GM19324 (cell line): ENCODE data around the gene ETFB.
"Not testable (repeated sequence)": the region's sequence is repeated elsewhere in the genome, so short reads cannot be mapped to it uniquely, and the experiment has no call there.

Source experiments
- ATAC-seq: cut with Tn5 transposase; IDR thresholded peaks from one replicate; pipeline ENCODE4 v1.9.1; 2021; ENCODE audit warnings: mild to moderate bottlenecking, moderate library complexity; ENCODE audit not compliant: unreplicated experiment, low FRiP score

The ETFB gene

GRCh38 chr19:51365965-51366388, at the start of gene ETFB:
Gene ETFB, minus strand, starts transcription at chr19:51366388. Its CDS starts 62 bp downstream, at chr19:51366326.
- ATAC-seq: no peak

DNA sequence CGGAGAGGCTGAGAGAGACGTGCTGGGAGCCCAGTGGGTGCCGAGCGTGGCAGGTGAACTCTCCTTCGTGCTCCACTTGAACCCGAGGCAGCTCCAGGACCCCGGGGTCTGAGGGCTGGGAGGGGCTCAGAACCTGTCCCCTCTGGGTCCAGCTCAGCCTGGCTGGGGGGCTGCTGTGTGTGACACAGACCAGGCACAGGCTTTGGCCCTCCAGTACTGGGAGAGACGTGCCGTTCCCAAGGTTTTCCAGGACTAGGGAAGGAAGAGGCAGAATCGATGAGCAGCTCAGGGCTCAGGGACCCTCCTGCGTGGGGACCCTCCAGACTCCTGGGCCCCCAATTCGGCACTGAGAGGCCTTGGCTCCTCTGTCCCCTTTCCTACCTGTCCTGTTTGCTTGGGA, 49.0 kb upstream of the ETFB start:
- no peak for ATAC-seq

DNA sequence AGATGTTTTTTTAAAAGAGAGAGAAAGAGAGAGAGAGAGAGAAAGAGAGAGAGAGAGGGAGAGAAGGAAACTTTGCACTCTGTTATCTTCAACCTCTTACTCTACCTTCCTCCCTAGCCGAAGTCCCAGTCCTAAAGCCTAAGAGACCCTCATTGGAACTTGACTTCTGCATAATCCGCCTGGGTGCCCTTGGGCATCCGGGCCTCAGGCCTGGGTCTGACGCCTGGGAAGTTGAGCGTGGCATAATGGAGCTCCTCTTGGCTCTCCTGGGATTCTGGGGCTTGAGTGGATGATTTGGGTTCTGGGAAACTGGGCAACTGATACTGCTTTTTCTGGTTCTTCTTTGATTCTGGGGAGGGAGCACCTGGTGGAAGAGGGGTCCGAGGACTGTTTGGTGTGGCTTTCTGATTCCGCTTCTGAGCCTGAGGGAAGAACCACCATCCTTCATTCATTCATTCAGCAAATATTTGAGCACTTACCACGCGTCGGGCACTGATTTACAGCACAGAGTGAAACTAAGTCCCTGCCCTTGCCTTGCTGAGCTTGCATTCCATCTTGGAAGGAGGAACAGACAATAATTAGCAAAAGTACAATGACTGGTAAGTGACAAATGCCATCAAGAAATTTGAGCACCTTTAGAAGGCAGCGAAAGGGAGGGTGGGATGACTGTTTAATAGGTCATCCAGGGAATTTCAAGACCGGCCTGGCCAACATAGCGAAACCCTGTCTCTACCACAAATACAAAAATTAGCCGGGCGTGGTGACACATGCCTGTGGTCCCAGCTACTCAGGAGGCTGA, 45.0 kb upstream of the ETFB start:
- ATAC-seq: no peak

DNA sequence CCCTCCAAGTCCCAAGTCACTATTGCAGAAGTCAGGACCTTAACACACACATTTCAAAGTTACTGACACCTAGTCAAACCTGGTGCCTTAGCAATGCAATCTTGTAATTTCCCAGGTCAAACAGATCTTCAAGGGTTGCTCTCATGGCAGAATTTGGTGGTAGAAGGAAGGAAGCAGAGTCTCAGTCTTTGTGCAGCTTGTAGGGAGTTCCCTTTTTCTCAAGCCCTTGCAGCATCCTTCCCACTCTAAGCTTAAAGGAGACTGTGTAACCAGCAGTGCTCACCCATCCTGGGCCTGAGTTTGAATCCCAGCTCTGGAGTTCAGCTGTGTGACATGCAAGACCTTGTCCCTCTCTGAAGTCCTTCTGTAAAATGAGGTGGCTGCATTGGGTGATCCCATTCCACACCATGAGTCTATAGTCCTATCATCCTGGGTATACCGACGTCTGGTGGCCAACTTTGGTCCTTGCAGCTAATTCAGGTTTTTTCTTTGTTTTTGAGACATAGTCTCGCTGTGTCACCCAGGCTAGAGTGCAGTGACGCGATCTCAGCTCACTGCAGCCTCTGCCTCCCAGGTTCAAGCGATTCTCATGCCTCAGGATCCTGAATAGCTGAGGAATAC, 41.4 kb upstream of the ETFB start:
- no peak for ATAC-seq

DNA sequence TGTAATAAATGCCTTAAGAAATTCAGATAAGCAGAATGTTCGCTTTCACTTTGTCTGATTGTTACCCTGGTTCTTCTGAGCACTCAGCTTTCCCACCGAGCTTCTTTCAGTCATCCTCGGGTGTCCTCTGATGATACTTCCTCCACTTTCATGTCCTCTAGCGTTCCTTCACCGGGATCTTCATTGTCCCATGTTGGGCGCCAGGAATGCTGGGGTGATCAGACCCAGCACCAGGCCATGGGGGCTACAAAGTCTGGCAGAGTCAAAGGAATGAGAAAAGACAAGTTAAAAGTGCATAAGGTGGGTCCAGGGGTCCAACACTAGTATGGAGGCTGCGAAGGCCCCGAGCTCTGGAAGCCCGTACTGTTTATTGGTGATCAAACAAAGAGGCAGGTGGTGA, 35.9 kb upstream of the ETFB start:
- no peak for ATAC-seq

- not testable (repeated sequence) for ATAC-seq
These were observed 33.7 kb upstream of the ETFB start for GRCh38 chr19:51399936-51400335.

GRCh38 chr19:51399231-51399630, 33.0 kb upstream of the ETFB start:
- no peak for ATAC-seq

GRCh38 chr19:51398096-51398704, 32.0 kb upstream of the ETFB start:
- no peak for ATAC-seq

- ATAC-seq: not testable (repeated sequence)
These were observed 31.3 kb upstream of the ETFB start for GRCh38 chr19:51397453-51397852.

DNA sequence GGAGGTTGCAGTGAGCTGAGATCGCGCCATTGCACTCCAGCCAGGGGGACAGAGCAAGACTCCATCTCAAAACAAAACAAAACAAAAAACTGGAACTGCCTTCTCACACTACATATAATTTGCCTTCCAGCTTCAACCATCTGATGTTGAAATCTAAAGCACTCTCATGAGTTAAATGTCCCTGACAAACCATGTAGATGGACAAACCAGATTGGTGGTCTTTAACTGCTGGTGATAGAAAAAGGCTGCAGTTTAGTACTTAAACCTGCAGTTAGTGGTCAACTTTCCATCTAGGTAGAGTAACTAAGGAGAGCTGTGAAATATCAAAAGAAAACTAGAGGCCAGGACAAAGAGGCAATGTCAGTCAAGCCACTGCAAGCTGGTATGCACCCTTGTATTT, 30.0 kb upstream of the ETFB start:
- ATAC-seq: no peak

- peak; percentile 95 for ATAC-seq
These were observed 28.1 kb upstream of the ETFB start for GRCh38 chr19:51394050-51394836.

DNA sequence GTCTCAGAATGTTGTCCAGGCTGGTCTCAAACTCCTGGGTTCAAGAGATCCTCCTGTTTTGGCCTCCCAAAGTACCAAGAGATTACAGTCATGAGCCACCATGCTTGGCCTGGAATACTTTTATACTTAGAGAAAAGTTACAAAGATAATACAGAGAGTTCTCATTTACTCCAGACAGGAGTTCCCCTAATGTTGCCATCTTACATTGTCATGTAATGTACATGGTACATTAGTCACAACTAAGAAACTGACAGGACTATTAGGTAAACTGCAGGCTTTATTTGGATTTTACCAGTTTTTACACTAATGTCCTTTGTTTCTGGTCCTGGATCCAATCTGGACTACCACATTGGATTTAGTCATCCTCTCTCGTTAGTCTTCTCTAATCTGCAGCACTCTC, 26.5 kb upstream of the ETFB start:
- ATAC-seq: no peak

DNA sequence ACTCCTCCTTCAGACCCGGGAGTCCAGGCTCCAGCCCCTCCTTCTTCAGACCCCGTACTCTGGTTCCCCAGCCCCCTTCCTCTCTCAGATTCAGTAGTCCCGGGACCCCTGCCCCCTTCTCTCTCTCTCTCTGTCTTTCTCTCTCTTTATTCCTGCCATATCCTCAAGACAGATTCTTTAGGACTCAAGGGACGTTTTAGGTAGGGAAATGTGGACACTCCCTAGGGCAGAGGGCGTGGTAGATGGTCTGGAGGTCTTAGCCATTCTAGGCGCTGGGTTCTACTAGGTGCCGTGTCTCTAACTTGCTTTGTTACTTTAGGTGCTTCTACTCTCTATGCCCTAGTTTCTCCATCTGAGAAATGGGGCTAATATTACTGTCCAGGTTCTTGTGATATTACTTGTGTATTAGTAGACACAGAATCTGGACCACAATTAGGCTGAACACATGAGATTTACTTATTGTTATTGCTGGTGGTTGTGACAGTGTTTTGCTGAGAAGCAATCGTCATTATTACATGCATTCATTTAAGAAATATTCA, 25.0 kb upstream of the ETFB start:
- ATAC-seq: no peak

DNA sequence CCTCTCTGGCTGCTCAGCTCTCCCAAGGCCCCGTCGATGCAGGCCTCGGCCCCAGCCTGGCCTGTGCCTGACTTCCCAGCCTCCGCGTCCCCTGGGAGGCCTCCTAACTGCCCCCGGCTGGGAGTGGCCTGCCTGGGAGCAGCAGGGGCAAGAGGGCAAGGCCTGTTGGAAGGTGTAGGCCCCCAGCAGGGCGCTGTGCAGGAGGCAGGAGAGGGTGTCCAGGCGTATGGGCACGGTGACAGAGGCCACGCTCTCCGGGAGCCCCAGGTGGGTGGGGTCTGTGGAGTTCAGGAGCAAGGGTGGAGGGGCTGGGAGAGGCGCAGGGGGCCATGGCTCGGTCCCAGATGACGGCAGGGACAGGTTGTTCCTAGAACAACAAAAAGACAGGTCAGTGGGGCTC, 23.0 kb upstream of the ETFB start:
- no peak for ATAC-seq

DNA sequence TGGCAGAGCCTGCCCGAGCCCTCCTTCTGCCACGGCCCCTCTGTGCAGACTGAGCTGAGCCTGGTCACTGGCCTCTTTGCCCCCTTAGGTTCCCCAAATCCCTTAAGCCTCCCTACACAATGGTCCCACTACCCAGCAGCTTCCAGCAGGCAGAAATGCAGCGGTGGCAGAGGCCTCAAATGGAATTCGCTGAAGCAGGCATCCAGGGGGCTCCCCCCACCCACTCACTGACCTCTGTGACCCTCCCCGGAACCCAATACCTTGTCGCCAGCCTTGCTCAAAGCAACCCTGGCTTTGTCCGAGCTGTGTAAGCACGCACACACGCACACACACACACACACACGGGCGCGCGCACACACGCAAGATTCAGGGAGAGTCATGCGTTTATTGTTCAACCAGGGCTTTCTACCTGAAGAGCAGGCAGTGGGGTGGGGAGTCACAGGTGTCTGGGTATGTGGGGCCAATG, 21.8 kb upstream of the ETFB start, which contains the start of gene LIM2:
LIM2 (minus strand) TSS at position 51 of the 466 bp plus-strand sequence. CDS start 531 bp downstream, outside the sequence.
- no peak for ATAC-seq

DNA sequence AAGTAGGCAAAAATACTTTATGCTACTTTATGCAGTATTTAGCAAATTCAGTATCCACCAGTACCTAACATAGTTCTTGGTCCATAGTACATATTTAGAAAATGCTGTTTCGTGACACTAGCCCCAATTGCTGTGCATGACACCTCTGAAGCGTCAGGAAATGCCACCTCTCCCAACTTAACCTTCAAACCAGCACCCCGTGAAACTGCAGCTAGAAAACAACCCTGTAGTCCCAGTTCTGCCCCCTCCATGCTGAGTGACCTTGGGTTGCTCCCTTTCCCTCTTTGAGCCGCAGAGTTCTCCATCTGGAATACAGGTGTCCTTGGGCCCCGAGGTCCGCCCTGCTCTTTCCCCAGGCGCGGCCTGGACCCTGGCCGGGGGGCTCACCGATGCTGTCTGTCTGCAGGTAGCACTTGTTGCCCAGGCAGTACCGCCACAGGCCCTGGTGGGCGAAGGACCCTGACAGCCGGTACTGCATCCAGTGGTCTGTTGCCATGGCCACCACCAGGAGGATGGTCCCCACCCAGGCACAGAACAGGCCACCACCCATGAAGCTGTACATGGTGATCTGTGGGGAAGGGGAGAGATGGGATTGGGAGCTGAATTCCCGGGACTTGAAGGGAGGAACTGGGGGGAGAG, 20.8 kb upstream of the ETFB start:
- ATAC-seq: no peak

- ATAC-seq: no peak
These were observed 15.8 kb upstream of the ETFB start for GRCh38 chr19:51382004-51382403.

- ATAC-seq: no peak
These were observed 14.2 kb upstream of the ETFB start for GRCh38 chr19:51380379-51380778.

DNA sequence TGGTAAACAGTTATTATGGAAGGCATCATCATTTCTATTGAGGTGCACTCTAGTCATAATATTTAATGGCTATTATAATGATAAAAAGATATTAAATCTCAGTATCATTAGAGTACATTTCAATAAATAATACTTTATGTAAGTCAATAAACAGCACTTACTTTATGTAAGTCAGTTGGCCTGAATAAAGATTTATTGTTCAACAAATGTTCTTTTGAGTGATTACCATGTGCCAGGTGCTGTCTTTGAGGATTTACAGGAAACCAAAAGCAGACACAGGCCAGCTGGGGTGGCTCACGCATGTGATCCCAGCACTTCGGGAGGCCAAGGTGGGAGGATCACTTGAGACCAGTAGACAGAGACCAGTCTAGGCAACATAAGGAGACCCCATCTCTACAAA, 11.2 kb upstream of the ETFB start:
- no peak for ATAC-seq
